H7 (cell line): Measurements from ENCODE around the gene GAL3ST1. TPM values are rescaled to one million over a fixed set of nuclear protein-coding genes. Genes with fewer than 3 reads are reported as not detected.
A peak's percentile ranks its signal among the peaks of the same experiment; 100 is the strongest.
"Not testable (repeated sequence)": the region's sequence is repeated elsewhere in the genome, so short reads cannot be mapped to it uniquely, and the experiment has no call there.

Experiments used
- DNase-seq: peaks from one replicate; pipeline ENCODE4 v3.0.0; 2012
- H3K27me3 ChIP-seq: 2 replicates; pipeline ENCODE4 v1.6.0; 2011; ENCODE audit warnings: mild to moderate bottlenecking, low read length; ENCODE audit not compliant: control insufficient read depth, insufficient read depth
- H3K36me3 ChIP-seq: replicated peaks from 2 replicates; pipeline ENCODE4 v1.5.1; 2011; ENCODE audit warnings: low read length; ENCODE audit not compliant: control insufficient read depth, insufficient read depth
- H3K4me3 ChIP-seq: 2 replicates; pipeline ENCODE4 v1.5.1; 2011; ENCODE audit warnings: low read depth, mild to moderate bottlenecking, control low read depth, low read length, moderate library complexity; ENCODE audit not compliant: insufficient read depth
- total RNA-seq: library from RNA; depleted of rRNA; stranded (reverse); fragments of >200 nt; shearing (Covaris generic); gene quantifications from 2 replicates; pipeline ENCODE4 v1.2.3, GENCODE V29; 2014

GAL3ST1 gene
- total RNA-seq, 1 experiment from 2014 or later, result 11.9 TPM

DNA sequence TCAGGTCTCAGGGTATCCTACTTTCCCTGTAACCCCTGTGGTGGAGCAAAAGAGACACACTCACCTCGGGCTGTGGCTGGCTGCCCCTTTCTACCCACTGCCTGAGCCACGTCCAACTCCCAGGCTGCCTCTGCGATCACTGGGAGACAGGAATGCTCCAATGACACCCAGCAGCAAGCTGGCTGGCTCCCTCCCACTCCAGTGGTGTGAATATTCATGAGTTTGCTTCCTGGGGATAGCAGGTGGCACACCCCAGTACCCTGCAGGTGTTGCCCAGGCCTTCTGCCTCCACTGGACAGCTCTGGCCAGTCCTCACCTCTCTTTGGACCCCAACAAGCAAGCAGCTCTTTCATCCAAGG, 9.7 kb downstream of the GAL3ST1 start:
- H3K36me3 ChIP-seq, result no peaks in the 10 kb centered on the region

DNA sequence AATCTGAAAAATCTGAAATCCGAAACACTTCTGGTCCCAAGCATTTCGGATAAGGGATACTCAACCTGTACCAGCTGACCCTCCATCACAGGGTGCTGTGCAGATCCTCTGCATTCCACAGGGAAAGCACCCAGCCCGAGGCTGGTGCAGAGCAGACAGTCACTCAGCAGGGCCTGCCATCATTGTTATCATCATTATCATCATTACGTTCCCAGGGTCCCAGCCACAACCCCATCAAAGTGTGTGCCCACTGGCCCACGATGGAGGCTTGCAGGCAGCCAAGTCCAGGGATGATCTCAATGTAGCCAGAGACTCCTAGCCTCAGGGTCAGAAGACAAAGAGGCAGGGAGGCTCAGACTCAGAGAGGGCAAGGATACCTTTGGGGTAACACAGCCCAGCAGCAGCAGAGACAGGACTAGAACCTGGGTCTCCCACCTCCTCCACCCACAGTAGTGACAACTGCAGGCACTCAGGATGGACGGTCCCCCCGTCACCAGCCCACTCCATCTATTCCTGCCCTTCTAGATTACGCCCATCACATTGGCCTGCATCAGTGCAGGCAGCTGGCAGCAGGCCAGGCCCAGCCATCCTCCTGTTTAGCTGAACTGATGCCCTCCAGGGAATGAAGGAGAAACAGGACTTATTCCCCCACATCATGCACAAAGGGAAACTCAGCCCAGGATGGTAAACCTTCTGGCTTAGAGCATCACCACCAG, 10.3 kb downstream of the GAL3ST1 start:
- Histone ChIP-seq H3K4me3 (no peak overlapping the region), H3K36me3 (no peaks in the 10 kb centered on the region), H3K27me3 (no peaks in the 10 kb centered on the region)
- no peak for DNase-seq

More for the DNA sequence above, 9.7 kb downstream of the GAL3ST1 start:
- Histone ChIP-seq H3K27me3 (no peaks in the 10 kb centered on the region), H3K4me3 (no peak overlapping the region)
- no peak for DNase-seq

- Histone ChIP-seq H3K4me3 (no peak overlapping the region), H3K27me3 (no peaks in the 10 kb centered on the region), H3K36me3 (no peaks in the 10 kb centered on the region)
- DNase-seq, result no peak
These were observed 12.1 kb downstream of the GAL3ST1 start for GRCh38 chr22:30562366-30562765.

DNA sequence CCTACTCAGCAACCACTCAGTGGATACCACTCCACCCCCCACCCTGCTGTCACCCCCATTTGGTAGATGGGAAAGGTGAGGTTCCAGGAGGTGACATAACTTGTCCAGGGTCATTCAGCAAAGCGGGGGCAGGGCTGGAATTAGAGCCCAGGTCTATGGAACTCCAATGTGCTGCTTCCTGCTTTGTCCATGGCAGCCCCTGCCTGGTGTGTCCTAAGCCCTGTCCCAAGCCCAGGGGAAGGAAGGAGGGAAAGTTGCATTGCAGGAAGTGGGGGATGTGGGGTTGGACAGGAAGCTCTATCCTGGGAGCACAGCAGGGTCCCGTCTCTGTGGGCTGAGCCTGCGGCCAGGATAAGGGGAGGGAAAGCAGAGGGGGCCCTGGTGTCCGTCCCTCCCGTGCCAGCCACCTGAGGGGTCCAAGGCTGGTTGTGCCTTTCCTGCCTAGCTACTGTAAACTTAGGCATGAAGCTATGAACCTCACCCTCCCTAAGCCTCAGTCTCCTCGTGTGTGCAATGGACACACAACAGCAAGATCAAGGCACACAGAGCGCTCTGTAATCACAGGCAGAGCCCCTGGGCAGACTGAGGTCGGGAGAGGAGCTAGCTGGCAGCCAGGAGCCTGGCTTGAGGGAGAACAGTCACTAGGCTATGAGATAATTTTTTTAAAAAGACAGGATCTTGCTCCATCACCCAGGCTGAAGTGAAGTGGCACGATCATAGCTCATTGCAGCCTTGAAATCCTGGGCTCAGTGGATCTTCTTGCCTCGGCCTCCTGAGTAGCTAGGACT, 12.9 kb downstream of the GAL3ST1 start:
- no peaks in the 10 kb centered on the region for H3K36me3 ChIP-seq
- DNase-seq, result peak; percentile 69
- H3K4me3 ChIP-seq, result no peak overlapping the region
- H3K27me3 ChIP-seq, result no peaks in the 10 kb centered on the region

GRCh38 chr22:30560643-30561202, 13.7 kb downstream of the GAL3ST1 start:
- H3K36me3 ChIP-seq, H3K4me3 ChIP-seq, H3K27me3 ChIP-seq: not testable (repeated sequence)
- DNase-seq, result peak; percentile 79

GRCh38 chr22:30559889-30560288, 14.6 kb downstream of the GAL3ST1 start:
- H3K27me3 ChIP-seq, result no peaks in the 10 kb centered on the region
- DNase-seq, result no peak
- H3K4me3 ChIP-seq, result no peak overlapping the region
- no peaks in the 10 kb centered on the region for H3K36me3 ChIP-seq

DNA sequence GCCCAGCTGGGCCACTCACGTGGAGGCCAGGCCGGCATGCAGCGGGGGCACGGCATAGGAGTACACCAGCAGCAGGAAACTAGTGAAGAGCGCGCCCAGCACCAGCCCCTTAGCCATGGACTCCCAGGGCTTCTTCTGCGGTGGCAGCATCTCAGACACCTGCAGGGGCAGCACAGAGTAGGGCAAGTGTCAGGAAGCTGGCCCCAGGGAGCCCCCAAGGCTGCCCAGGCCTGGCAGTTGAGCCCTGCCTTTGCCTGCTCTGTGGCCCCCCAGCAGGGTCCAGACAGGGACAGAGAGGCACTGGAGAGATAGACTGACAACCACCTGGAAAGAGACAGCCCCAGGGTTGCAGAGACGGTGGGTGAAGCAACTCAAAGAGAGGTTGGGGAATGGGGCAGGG, 17.2 kb downstream of the GAL3ST1 start:
- H3K4me3 ChIP-seq, result no peak overlapping the region
- peak; percentile 84 for DNase-seq

GRCh38 chr22:30556388-30556787, 18.1 kb downstream of the GAL3ST1 start:
- peak; percentile 69 for DNase-seq
- H3K4me3 ChIP-seq, result no peak overlapping the region
- no peaks in the 10 kb centered on the region for H3K27me3 ChIP-seq
- no peaks in the 10 kb centered on the region for H3K36me3 ChIP-seq

More for the DNA sequence above, 17.2 kb downstream of the GAL3ST1 start:
- Histone ChIP-seq H3K36me3 (no peaks in the 10 kb centered on the region), H3K27me3 (no peaks in the 10 kb centered on the region)

GRCh38 chr22:30555282-30556210, 18.9 kb downstream of the GAL3ST1 start:
- Histone ChIP-seq H3K36me3 (no peaks in the 10 kb centered on the region), H3K4me3 (no peak overlapping the region), H3K27me3 (no peaks in the 10 kb centered on the region)
- peak; percentile 82 for DNase-seq

- Histone ChIP-seq H3K4me3 (no peak overlapping the region), H3K36me3 (no peaks in the 10 kb centered on the region), H3K27me3 (no peaks in the 10 kb centered on the region)
- DNase-seq, result no peak
These were observed 20.5 kb downstream of the GAL3ST1 start for GRCh38 chr22:30553971-30554370.

GRCh38 chr22:30552719-30553118, 21.7 kb downstream of the GAL3ST1 start:
- DNase-seq, result no peak
- Histone ChIP-seq H3K36me3 (no peaks in the 10 kb centered on the region), H3K4me3 (no peak overlapping the region), H3K27me3 (no peaks in the 10 kb centered on the region; the same call in 1 of the 2 replicates)

DNA sequence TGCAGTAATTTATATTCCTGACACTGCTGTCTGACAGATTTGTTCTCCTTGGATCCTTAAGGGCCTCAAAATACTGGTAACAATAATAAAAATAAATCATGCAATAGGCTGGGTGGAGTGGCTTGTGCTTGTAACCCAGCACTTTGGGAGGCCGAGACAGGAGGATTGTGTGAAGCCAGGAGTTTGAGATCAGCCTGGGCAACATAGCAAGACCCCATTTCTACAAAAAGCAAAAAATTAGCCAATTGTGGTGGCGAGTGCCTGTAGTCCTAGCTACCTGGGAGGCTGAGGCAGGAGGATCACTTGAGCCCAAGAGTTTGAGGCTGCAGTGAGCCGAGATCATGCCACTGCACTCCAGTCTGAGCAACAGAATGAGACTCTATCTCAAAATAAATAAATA, 22.7 kb downstream of the GAL3ST1 start:
- H3K27me3 ChIP-seq, DNase-seq, H3K4me3 ChIP-seq, H3K36me3 ChIP-seq: not testable (repeated sequence)

- no peak overlapping the region for H3K4me3 ChIP-seq
- no peaks in the 10 kb centered on the region for H3K36me3 ChIP-seq
- DNase-seq, result no peak
- peaks cover 16% of the 10 kb centered on the region for H3K27me3 ChIP-seq
These were observed 27.3 kb downstream of the GAL3ST1 start for GRCh38 chr22:30547188-30547587.

GRCh38 chr22:30546616-30547015, 27.8 kb downstream of the GAL3ST1 start, which contains the start of gene SEC14L6:
Gene SEC14L6, minus strand, starts transcription at chr22:30546741. Its CDS starts 59 bp downstream, at chr22:30546682.
- Histone ChIP-seq H3K27me3 (peaks cover 21% of the 10 kb centered on the region), H3K36me3 (no peaks in the 10 kb centered on the region), H3K4me3 (no peak within 1 kb of the TSS)
- DNase-seq, result no peak
